ENCODE results near the gene TNFRSF13B. TPM values are rescaled to one million over a fixed set of nuclear protein-coding genes. Genes with fewer than 3 reads are reported as not detected.
A peak's percentile ranks its signal among the peaks of the same experiment; 100 is the strongest.

The TNFRSF13B gene
- total RNA-seq, 2 donors from 2014 or later, result not detected

- no peaks in the 10 kb centered on the region for H3K9me3 ChIP-seq
- no peak for DNase-seq (ENCODE audit: low spot score)
- no peak overlapping the region for H3K4me3 ChIP-seq
- no peak overlapping the region for H3K27ac ChIP-seq
- H3K4me1 ChIP-seq, result peaks cover 0 to 12% of the 10 kb centered on the region in 2 donors
- no peak for TF ChIP-seq CTCF (IDR thresholded peaks at IDR 0.05)
- no peaks in the 10 kb centered on the region for H3K36me3 ChIP-seq
- H3K27me3 ChIP-seq, result no peaks in the 10 kb centered on the region
Observed at GRCh38 chr17:16988749-16989229, 16.9 kb upstream of the TNFRSF13B start.

- no peaks in the 10 kb centered on the region for H3K36me3 ChIP-seq
- peaks cover 0 to 12% of the 10 kb centered on the region in 2 donors for H3K4me1 ChIP-seq
- no peak overlapping the region for H3K27ac ChIP-seq
- no peaks in the 10 kb centered on the region for H3K27me3 ChIP-seq
- no peak for TF ChIP-seq CTCF (IDR thresholded peaks at IDR 0.05)
- no peak overlapping the region for H3K4me3 ChIP-seq
- peak; percentile 84 for DNase-seq (ENCODE audit: low spot score)
- no peaks in the 10 kb centered on the region for H3K9me3 ChIP-seq
Observed at GRCh38 chr17:16987830-16988601, 16.1 kb upstream of the TNFRSF13B start.

- Histone ChIP-seq H3K27ac (no peak overlapping the region), H3K36me3 (no peaks in the 10 kb centered on the region), H3K4me1 (peaks cover 0 to 12% of the 10 kb centered on the region in 2 donors), H3K9me3 (no peaks in the 10 kb centered on the region), H3K27me3 (no peaks in the 10 kb centered on the region), H3K4me3 (no peak overlapping the region)
- DNase-seq (ENCODE audit: low spot score), result no peak
- no peak for TF ChIP-seq CTCF (IDR thresholded peaks at IDR 0.05)
Observed at GRCh38 chr17:16987066-16987829, 15.3 kb upstream of the TNFRSF13B start.

- H3K9me3 ChIP-seq, result no peaks in the 10 kb centered on the region
- DNase-seq (ENCODE audit: low spot score), result no peak
Observed at GRCh38 chr17:16986391-16986790, 14.5 kb upstream of the TNFRSF13B start.

GRCh38 chr17:16981928-16982327, 10.0 kb upstream of the TNFRSF13B start:
- TF ChIP-seq CTCF (IDR thresholded peaks at IDR 0.05), result no peak
- Histone ChIP-seq H3K27me3 (no peaks in the 10 kb centered on the region), H3K9me3 (no peaks in the 10 kb centered on the region), H3K36me3 (no peaks in the 10 kb centered on the region), H3K4me3 (no peak overlapping the region), H3K27ac (no peak overlapping the region), H3K4me1 (no peaks in the 10 kb centered on the region)
- DNase-seq (ENCODE audit: low spot score), result no peak

More at GRCh38 chr17:16986391-16986790, 14.5 kb upstream of the TNFRSF13B start:
- no peak for TF ChIP-seq CTCF (IDR thresholded peaks at IDR 0.05)
- Histone ChIP-seq H3K4me3 (no peak overlapping the region), H3K27me3 (no peaks in the 10 kb centered on the region), H3K36me3 (no peaks in the 10 kb centered on the region), H3K4me1 (peaks cover 0 to 9% of the 10 kb centered on the region in 2 donors), H3K27ac (no peak overlapping the region)
